Trophoblast cell (in vitro differentiated cells and primary cell): ENCODE measurements around the gene XIST.

ENCODE experiments used
- DNase-seq, 2 donors: peaks; one replicate each; pipeline ENCODE4 v3.0.0-alpha.2; 2016
- H2AFZ ChIP-seq: 2 replicates; pipeline ENCODE4 v1.6.1; 2013; ENCODE audit warnings: low read length, moderate library complexity, mild to moderate bottlenecking; ENCODE audit not compliant: insufficient read depth, poor library complexity
- H2AK5ac ChIP-seq: 2 replicates; pipeline ENCODE4 v1.6.1; 2013; ENCODE audit warnings: mild to moderate bottlenecking, low read length
- H2BK120ac ChIP-seq: 2 replicates; pipeline ENCODE4 v1.6.1; 2013; ENCODE audit warnings: low read length, mild to moderate bottlenecking, moderate library complexity; ENCODE audit not compliant: insufficient read depth, poor library complexity
- H2BK12ac ChIP-seq: 2 replicates; pipeline ENCODE4 v1.6.1; 2013; ENCODE audit warnings: mild to moderate bottlenecking, low read length, moderate library complexity
- H2BK5ac ChIP-seq: 2 replicates; pipeline ENCODE4 v1.6.1; 2013; ENCODE audit warnings: low read length, low read depth, moderate library complexity, mild to moderate bottlenecking; ENCODE audit not compliant: poor library complexity
- H3K14ac ChIP-seq: 2 replicates; pipeline ENCODE4 v1.6.1; 2013; ENCODE audit warnings: mild to moderate bottlenecking, low read length
- H3K18ac ChIP-seq: 2 replicates; pipeline ENCODE4 v1.6.1; 2013; ENCODE audit warnings: mild to moderate bottlenecking, low read length
- H3K23ac ChIP-seq: 2 replicates; pipeline ENCODE4 v1.6.1; 2013; ENCODE audit warnings: low read length
- H3K27ac ChIP-seq: 2 replicates; pipeline ENCODE4 v1.5.1; 2013; ENCODE audit warnings: low read depth, mild to moderate bottlenecking, inconsistent platforms, low read length, moderate library complexity
- H3K27me3 ChIP-seq: 2 replicates; pipeline ENCODE4 v1.6.1; 2013; ENCODE audit warnings: inconsistent platforms, mild to moderate bottlenecking, low read length, moderate library complexity; ENCODE audit not compliant: insufficient read depth
- H3K36me3 ChIP-seq, 2 experiments: 1 replicate in 1 of 2; 2 replicates in 1 of 2; pipeline ENCODE4 v1.6.1; 2013; ENCODE audit warnings: low read length in 2 of 2, mild to moderate bottlenecking in 2 of 2, moderate library complexity in 1 of 2; ENCODE audit not compliant: insufficient read depth in 2 of 2, control insufficient read depth in 1 of 2
- H3K4ac ChIP-seq: 2 replicates; pipeline ENCODE4 v1.6.1; 2013; ENCODE audit warnings: low read depth, mild to moderate bottlenecking, low read length, moderate library complexity
- H3K4me1 ChIP-seq, 2 experiments: 1 replicate in 1 of 2; 2 replicates in 1 of 2; pipeline ENCODE4 v1.6.1; 2013; ENCODE audit warnings: low read length in 2 of 2, mild to moderate bottlenecking in 2 of 2, moderate library complexity in 1 of 2; ENCODE audit not compliant: insufficient read depth in 2 of 2, control insufficient read depth in 1 of 2
- H3K4me2 ChIP-seq: 2 replicates; pipeline ENCODE4 v1.6.1; 2013; ENCODE audit warnings: inconsistent platforms, mild to moderate bottlenecking, low read length, moderate library complexity
- H3K4me3 ChIP-seq: 2 replicates; pipeline ENCODE4 v1.5.1; 2013; ENCODE audit warnings: mild to moderate bottlenecking, low read depth, low read length, inconsistent platforms
- H3K79me1 ChIP-seq: one replicate; pipeline ENCODE4 v1.6.1; 2013; ENCODE audit warnings: low read length
- H3K79me2 ChIP-seq: 2 replicates; pipeline ENCODE4 v1.6.1; 2013; ENCODE audit warnings: low read length, mild to moderate bottlenecking; ENCODE audit not compliant: control insufficient read depth, insufficient read depth, poor library complexity
- H3K9ac ChIP-seq: 2 replicates; pipeline ENCODE4 v1.6.1; 2013; ENCODE audit warnings: mild to moderate bottlenecking, low read length
- H3K9me3 ChIP-seq: 2 replicates; pipeline ENCODE4 v1.6.1; 2013; ENCODE audit warnings: low read depth, mild to moderate bottlenecking, control low read depth, inconsistent platforms, low read length; ENCODE audit not compliant: insufficient read depth
- H4K12ac ChIP-seq: 2 replicates; pipeline ENCODE4 v1.6.1; 2013; ENCODE audit warnings: low read depth, mild to moderate bottlenecking, low read length, moderate library complexity
- H4K8ac ChIP-seq: 2 replicates; pipeline ENCODE4 v1.6.1; 2013; ENCODE audit warnings: low read depth, mild to moderate bottlenecking, low read length, moderate library complexity
- H4K91ac ChIP-seq: one replicate; pipeline ENCODE4 v1.6.1; 2013; ENCODE audit warnings: low read depth, mild to moderate bottlenecking, low read length, moderate library complexity
- WGBS: extraction: QIAGEN DNeasy Blood & Tissue Kit; methylation state at CpG from one replicate; pipeline ENCODE4 v1.1.7; 2013; ENCODE audit warnings: missing lambda C conversion rate; ENCODE audit not compliant: insufficient read length, insufficient coverage; ENCODE audit errors: extremely low coverage; 5-methylcytosine and 5-hydroxymethylcytosine counted together

Gene XIST

GRCh38 chrX:73834219-73834618, 18.3 kb downstream of the XIST start:
- Histone ChIP-seq H3K4me2 (no peak overlapping the region), H3K9ac (no peak overlapping the region), H3K4ac (no peak overlapping the region), H2BK120ac (no peak overlapping the region), H2AK5ac (no peak overlapping the region), H3K23ac (no peak overlapping the region), H3K18ac (no peak overlapping the region), H3K36me3 (no peaks in the 10 kb centered on the region), H3K4me1 (no peaks in the 10 kb centered on the region), H4K8ac (no peak overlapping the region), H3K4me3 (no peak overlapping the region), H3K14ac (no peak overlapping the region), H4K12ac (no peak overlapping the region), H2BK12ac (no peak overlapping the region), H3K79me2 (no peaks in the 10 kb centered on the region), H3K9me3 (no peaks in the 10 kb centered on the region), H3K27me3 (no peaks in the 10 kb centered on the region), H4K91ac (no peak overlapping the region), H3K79me1 (no peaks in the 10 kb centered on the region), H2BK5ac (no peak overlapping the region), H3K27ac (no peak overlapping the region), H2AFZ (no peak overlapping the region)
- no peak for DNase-seq
- WGBS: no CpG with 5 or more reads among the region's 3 CpGs

DNA sequence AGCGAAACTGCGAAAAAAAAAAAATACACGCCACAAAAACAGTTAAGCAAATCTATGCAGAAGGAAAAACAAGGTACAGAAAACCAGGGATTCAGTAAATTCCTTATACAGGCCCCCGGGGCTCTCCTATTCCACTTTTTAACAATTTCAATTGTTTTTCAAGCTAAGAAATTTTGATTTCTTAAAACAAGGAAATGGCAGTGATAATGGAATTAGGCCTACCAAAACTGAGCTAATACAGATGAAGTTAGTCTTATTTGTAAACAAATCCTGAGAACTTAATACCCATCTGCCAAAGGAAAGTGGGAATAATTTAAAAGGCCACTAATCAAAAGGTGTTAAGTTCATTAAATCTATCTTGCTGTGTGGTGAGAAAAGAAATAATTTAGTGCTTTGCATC, 20.2 kb downstream of the XIST start:
- no peak for DNase-seq
- H3K9me3 ChIP-seq: no peaks in the 10 kb centered on the region
- no peak overlapping the region for H3K4me3 ChIP-seq
- no peak overlapping the region for H3K4ac ChIP-seq
- no peak overlapping the region for H3K14ac ChIP-seq
- no peaks in the 10 kb centered on the region for H3K36me3 ChIP-seq
- H3K23ac ChIP-seq: no peak overlapping the region
- no CpG with 5 or more reads among the region's 4 CpGs for WGBS
- no peak overlapping the region for H4K8ac ChIP-seq
- H3K4me1 ChIP-seq: no peaks in the 10 kb centered on the region
- H2BK12ac ChIP-seq: no peak overlapping the region
- H3K27me3 ChIP-seq: no peaks in the 10 kb centered on the region
- no peak overlapping the region for H3K18ac ChIP-seq
- H4K91ac ChIP-seq: no peak overlapping the region
- no peak overlapping the region for H2BK120ac ChIP-seq
- H2AFZ ChIP-seq: no peak overlapping the region
- H3K79me2 ChIP-seq: no peaks in the 10 kb centered on the region
- H3K79me1 ChIP-seq: no peaks in the 10 kb centered on the region
- no peak overlapping the region for H3K4me2 ChIP-seq
- H3K9ac ChIP-seq: no peak overlapping the region
- H4K12ac ChIP-seq: no peak overlapping the region
- no peak overlapping the region for H3K27ac ChIP-seq
- H2BK5ac ChIP-seq: no peak overlapping the region
- H2AK5ac ChIP-seq: no peak overlapping the region

GRCh38 chrX:73831500-73831899, 21.0 kb downstream of the XIST start:
- H3K79me1 ChIP-seq: no peaks in the 10 kb centered on the region
- no peak overlapping the region for H2BK5ac ChIP-seq
- H4K8ac ChIP-seq: no peak overlapping the region
- H3K4me2 ChIP-seq: no peak overlapping the region
- H2BK12ac ChIP-seq: no peak overlapping the region
- H3K4ac ChIP-seq: no peak overlapping the region
- H3K36me3 ChIP-seq: no peaks in the 10 kb centered on the region
- no peak overlapping the region for H3K23ac ChIP-seq
- no peak overlapping the region for H3K14ac ChIP-seq
- H3K27ac ChIP-seq: no peak overlapping the region
- no peaks in the 10 kb centered on the region for H3K79me2 ChIP-seq
- H3K4me3 ChIP-seq: no peak overlapping the region
- no peak overlapping the region for H4K91ac ChIP-seq
- H3K9ac ChIP-seq: no peak overlapping the region
- WGBS: no CpG with 5 or more reads among the region's 2 CpGs
- H2AK5ac ChIP-seq: no peak overlapping the region
- no peak overlapping the region for H4K12ac ChIP-seq
- no peaks in the 10 kb centered on the region for H3K9me3 ChIP-seq
- DNase-seq: no peak
- H3K4me1 ChIP-seq: no peaks in the 10 kb centered on the region
- no peak overlapping the region for H3K18ac ChIP-seq
- H2BK120ac ChIP-seq: no peak overlapping the region
- no peak overlapping the region for H2AFZ ChIP-seq
- H3K27me3 ChIP-seq: no peaks in the 10 kb centered on the region

GRCh38 chrX:73830489-73831414, 21.8 kb downstream of the XIST start:
- no peak for DNase-seq

More at GRCh38 chrX:73830489-73831414, 21.8 kb downstream of the XIST start:
- H2AFZ ChIP-seq: no peak overlapping the region
- no peaks in the 10 kb centered on the region for H3K79me1 ChIP-seq
- no peak overlapping the region for H3K14ac ChIP-seq
- no CpG with 5 or more reads among the region's 9 CpGs for WGBS
- no peak overlapping the region for H2BK5ac ChIP-seq
- H4K8ac ChIP-seq: no peak overlapping the region
- H4K12ac ChIP-seq: no peak overlapping the region
- no peak overlapping the region for H3K23ac ChIP-seq
- H3K9ac ChIP-seq: no peak overlapping the region
- H3K4me1 ChIP-seq: no peaks in the 10 kb centered on the region
- H3K79me2 ChIP-seq: no peaks in the 10 kb centered on the region
- no peak overlapping the region for H3K18ac ChIP-seq
- no peaks in the 10 kb centered on the region for H3K9me3 ChIP-seq
- H3K4ac ChIP-seq: no peak overlapping the region
- no peak overlapping the region for H3K4me3 ChIP-seq
- no peak overlapping the region for H4K91ac ChIP-seq
- H2BK120ac ChIP-seq: no peak overlapping the region
- no peak overlapping the region for H3K27ac ChIP-seq
- no peaks in the 10 kb centered on the region for H3K27me3 ChIP-seq
- H2AK5ac ChIP-seq: no peak overlapping the region
- no peaks in the 10 kb centered on the region for H3K36me3 ChIP-seq
- H3K4me2 ChIP-seq: no peak overlapping the region
- H2BK12ac ChIP-seq: no peak overlapping the region
